ENCODE data around the gene LY86.

DNA sequence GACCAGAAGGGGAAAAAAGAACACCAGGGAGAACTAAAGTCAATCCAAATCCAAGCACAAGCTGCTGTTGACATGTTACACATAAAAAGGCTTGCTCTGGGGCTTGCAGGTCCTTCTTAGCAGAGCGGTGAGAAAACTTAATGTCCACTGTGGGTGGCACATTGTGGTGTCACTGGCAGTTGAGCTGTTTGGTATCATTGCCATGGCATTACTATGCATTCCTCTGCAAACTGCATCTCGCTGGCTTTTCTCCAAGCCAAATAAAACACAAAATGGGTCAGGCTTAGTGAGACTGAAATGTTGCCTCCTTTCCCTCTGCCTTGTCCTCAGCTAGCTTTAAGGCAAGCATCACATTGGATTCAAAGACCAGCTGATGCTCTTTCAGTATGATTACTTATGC, 40.9 kb downstream of the LY86 start:
- TF ChIP-seq, protein P1, sequence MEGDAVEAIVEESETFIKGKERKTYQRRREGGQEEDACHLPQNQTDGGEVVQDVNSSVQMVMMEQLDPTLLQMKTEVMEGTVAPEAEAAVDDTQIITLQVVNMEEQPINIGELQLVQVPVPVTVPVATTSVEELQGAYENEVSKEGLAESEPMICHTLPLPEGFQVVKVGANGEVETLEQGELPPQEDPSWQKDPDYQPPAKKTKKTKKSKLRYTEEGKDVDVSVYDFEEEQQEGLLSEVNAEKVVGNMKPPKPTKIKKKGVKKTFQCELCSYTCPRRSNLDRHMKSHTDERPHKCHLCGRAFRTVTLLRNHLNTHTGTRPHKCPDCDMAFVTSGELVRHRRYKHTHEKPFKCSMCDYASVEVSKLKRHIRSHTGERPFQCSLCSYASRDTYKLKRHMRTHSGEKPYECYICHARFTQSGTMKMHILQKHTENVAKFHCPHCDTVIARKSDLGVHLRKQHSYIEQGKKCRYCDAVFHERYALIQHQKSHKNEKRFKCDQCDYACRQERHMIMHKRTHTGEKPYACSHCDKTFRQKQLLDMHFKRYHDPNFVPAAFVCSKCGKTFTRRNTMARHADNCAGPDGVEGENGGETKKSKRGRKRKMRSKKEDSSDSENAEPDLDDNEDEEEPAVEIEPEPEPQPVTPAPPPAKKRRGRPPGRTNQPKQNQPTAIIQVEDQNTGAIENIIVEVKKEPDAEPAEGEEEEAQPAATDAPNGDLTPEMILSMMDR (IDR thresholded peaks at IDR 0.05; ENCODE audit: insufficient read depth, low read length, poor library complexity, severe bottlenecking), result no peak
- TF ChIP-seq EZH2phosphoT487 (conservative IDR thresholded peaks at IDR 0.05; ENCODE audit: low read length), result no peak

All from SU-DHL-6 (cell line).